GM19324 (cell line): ENCODE data around the gene MCF2L.

Experiments
- ATAC-seq: cut with Tn5 transposase; IDR thresholded peaks from one replicate; pipeline ENCODE4 v1.9.1; 2021; ENCODE audit warnings: mild to moderate bottlenecking, moderate library complexity; ENCODE audit not compliant: unreplicated experiment, low FRiP score

Gene MCF2L

GRCh38 chr13:113140677-113141600 is 171.9 kb downstream of the MCF2L start:
- no peak for ATAC-seq

DNA sequence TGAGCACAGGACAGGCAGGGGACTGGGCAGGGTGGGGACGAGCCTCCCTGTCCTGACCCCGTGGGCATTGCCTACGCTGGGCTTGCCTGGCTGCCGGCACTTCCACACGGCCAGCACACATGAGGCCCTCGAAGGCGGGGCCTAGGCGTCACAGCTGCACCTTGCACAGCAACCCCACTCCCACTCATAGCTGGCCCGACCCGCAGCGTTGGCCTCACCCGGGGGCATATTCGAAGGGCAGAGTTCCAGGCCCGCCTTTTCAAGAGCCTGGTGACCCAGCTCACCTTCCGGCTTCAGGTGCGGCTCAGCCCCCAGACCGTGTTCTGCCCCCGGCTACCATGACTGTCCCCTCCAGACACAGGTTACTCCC is 172.6 kb downstream of the MCF2L start:
- no peak for ATAC-seq

DNA sequence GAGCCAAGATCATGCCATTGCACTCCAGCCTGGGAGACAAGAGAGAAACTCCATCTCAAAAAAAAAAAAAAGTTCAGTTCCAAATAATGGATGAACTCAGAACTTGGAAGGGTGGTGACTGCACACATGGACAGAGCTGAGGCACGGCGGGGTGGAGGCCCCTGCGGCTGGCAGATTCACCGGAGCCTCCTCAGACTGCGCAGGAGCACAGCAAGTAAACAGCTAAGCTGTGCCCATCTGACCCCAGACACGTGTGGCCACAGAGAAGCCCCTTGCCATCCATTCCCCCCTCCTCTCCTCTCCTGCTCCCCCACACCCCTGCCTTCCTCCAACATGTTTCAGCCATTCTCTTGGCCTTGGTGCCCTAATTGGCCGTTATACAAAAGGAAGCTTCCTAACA is 173.9 kb downstream of the MCF2L start:
- no peak for ATAC-seq

- no peak for ATAC-seq
Measured at GRCh38 chr13:113143466-113144254, 174.6 kb downstream of the MCF2L start.

DNA sequence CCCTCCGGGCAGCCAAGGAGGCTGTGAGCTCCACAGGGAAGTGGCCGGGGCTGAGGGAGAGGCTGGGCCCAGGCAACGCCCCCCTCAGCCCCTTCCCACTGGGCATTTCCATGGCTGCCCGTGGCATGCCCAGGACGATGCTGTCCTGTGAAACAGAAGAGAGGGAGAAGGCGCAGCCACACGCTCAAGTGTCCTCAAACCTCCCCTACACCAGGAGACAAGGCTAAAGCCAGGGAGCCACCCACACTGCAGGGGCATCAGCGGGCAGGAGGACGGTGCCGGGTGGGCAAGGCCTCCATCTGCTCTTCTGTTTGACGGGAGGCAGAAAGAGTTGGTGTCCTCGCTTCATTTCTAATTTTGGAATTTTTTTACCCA is 175.2 kb downstream of the MCF2L start:
- ATAC-seq = no peak

DNA sequence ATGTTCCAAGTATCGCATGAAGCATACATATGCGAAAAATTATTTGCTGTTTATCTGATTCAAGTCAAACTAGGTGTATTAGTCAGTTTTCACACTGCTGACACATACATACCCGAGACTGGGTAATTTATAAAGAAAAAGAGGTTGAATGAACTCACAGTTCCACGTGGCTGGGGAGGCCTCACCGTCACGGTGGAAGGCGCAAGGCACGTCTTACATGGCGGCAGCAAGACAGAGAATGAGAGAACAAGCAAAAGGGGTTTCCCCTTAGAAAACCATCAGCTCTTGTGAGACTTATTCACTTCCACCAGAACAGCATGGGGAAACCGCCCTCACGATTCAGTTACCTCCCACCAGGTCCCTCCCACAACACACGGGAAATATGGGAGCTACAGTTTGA is 176.5 kb downstream of the MCF2L start:
- no peak for ATAC-seq

- ATAC-seq = no peak
Measured at GRCh38 chr13:113145911-113146598, 177.0 kb downstream of the MCF2L start.

- no peak for ATAC-seq
Measured at GRCh38 chr13:113146750-113147149, 177.7 kb downstream of the MCF2L start.

GRCh38 chr13:113147206-113147605 is 178.2 kb downstream of the MCF2L start:
- ATAC-seq = no peak

GRCh38 chr13:113148407-113148806 is 179.4 kb downstream of the MCF2L start:
- ATAC-seq = no peak

- no peak for ATAC-seq
Measured at GRCh38 chr13:113148940-113149503, 180.0 kb downstream of the MCF2L start.
